Stimulated activated naive CD8-positive, alpha-beta T cell treated with anti-CD3 and anti-CD28 coated beads, Interleukin-15, Interleukin-2, amounts not matched to agents 100 ng/mL and 50 ng/mL, for 24 hours (primary cell): ENCODE results near the gene DPAGT1.
"Not testable (repeated sequence)": the region's sequence is repeated elsewhere in the genome, so short reads cannot be mapped to it uniquely, and the experiment has no call there.

Experiments
- H3K27ac Mint-ChIP-seq: one replicate; pipeline ENCODE4 v1.8.0; 2021; ENCODE audit warnings: mild to moderate bottlenecking, mixed read lengths
- H3K27me3 Mint-ChIP-seq: one replicate; pipeline ENCODE4 v1.8.0; 2021; ENCODE audit warnings: mixed read lengths
- H3K36me3 Mint-ChIP-seq: one replicate; pipeline ENCODE4 v1.8.0; 2021; ENCODE audit warnings: low read depth, mixed read lengths
- H3K4me1 Mint-ChIP-seq: one replicate; pipeline ENCODE4 v1.8.0; 2021; ENCODE audit warnings: low read depth, mixed read lengths
- H3K4me3 Mint-ChIP-seq: one replicate; pipeline ENCODE4 v1.8.0; 2021; ENCODE audit warnings: mild to moderate bottlenecking, mixed read lengths
- H3K9me3 Mint-ChIP-seq: one replicate; pipeline ENCODE4 v1.8.0; 2021; ENCODE audit warnings: mixed read lengths

DPAGT1 gene

DNA sequence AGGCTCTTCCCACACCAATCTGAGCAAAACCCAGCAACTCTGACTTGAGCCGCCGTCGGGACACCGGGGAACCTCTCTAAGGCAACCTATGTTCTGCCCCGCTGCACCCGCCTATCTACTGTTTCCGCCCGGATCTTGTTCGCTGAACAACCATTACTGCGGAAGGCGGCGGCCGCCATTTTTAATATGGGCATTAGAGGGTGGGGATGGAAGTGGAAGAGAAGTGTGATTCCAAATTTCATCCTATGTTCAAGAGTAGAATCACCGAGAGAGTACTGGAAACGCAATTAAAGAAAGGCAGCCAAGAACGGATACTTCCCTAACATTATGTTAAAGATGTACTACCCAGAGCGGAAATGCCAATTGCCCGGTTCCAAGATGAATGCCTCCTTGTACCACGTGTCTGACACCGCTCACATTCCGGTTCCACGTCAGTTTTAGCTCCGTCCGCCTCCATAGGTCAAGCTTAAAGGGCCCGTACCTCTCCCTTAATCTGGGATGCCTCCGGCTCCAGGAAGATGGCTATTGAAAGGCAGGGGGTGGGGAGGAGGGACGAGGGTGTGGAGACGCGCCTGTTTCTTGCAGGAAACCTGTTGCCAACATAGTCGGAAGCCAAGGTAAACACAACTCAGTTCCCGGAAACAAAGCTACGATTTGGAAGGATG is at the start of gene DPAGT1:
Gene DPAGT1, minus strand, starts transcription at position 95 of the 665 bp plus-strand sequence. CDS start 198 bp downstream, outside the sequence.
- Mint-ChIP-seq H3K27ac (peak within 1 kb of the TSS; percentile 96), H3K27me3 (no peaks in the 10 kb centered on the region), H3K4me1 (peaks cover 46% of the 10 kb centered on the region), H3K36me3 (peaks cover 34% of the 10 kb centered on the region), H3K9me3 (no peaks in the 10 kb centered on the region), H3K4me3 (peak within 1 kb of the TSS; percentile 88)

GRCh38 chr11:119149786-119150275 is 48.2 kb upstream of the DPAGT1 start:
- peaks cover 13% of the 10 kb centered on the region for H3K4me1 Mint-ChIP-seq
- H3K27me3 Mint-ChIP-seq = peaks cover 45% of the 10 kb centered on the region
- no peak overlapping the region for H3K4me3 Mint-ChIP-seq
- H3K9me3 Mint-ChIP-seq = no peaks in the 10 kb centered on the region
- H3K36me3 Mint-ChIP-seq = no peaks in the 10 kb centered on the region
- H3K27ac Mint-ChIP-seq = no peak overlapping the region

GRCh38 chr11:119149018-119149785 is 47.5 kb upstream of the DPAGT1 start, which contains the start of gene ABCG4:
Gene ABCG4 (plus strand): TSS chr11:119149052. CDS start chr11:119149966, 914 bp downstream.
- Mint-ChIP-seq H3K27me3 (peaks cover 45% of the 10 kb centered on the region), H3K36me3 (no peaks in the 10 kb centered on the region), H3K4me3 (peak within 1 kb of the TSS; percentile 68), H3K4me1 (peaks cover 13% of the 10 kb centered on the region), H3K9me3 (no peaks in the 10 kb centered on the region), H3K27ac (no peak within 1 kb of the TSS)

- H3K4me3 Mint-ChIP-seq = peak overlapping the region; percentile 68
These were observed 47.0 kb upstream of the DPAGT1 start for GRCh38 chr11:119148720-119149017.

GRCh38 chr11:119147604-119148333 is 46.1 kb upstream of the DPAGT1 start:
- no peak overlapping the region for H3K27ac Mint-ChIP-seq
- H3K4me3 Mint-ChIP-seq = no peak overlapping the region
- H3K27me3 Mint-ChIP-seq = peaks cover 51% of the 10 kb centered on the region
- H3K36me3 Mint-ChIP-seq = no peaks in the 10 kb centered on the region
- H3K4me1 Mint-ChIP-seq = peaks cover 13% of the 10 kb centered on the region
- H3K9me3 Mint-ChIP-seq = no peaks in the 10 kb centered on the region

More at GRCh38 chr11:119148720-119149017, 47.0 kb upstream of the DPAGT1 start:
- Mint-ChIP-seq H3K27me3 (peaks cover 46% of the 10 kb centered on the region), H3K27ac (no peak overlapping the region), H3K36me3 (no peaks in the 10 kb centered on the region), H3K9me3 (no peaks in the 10 kb centered on the region), H3K4me1 (peaks cover 13% of the 10 kb centered on the region)

DNA sequence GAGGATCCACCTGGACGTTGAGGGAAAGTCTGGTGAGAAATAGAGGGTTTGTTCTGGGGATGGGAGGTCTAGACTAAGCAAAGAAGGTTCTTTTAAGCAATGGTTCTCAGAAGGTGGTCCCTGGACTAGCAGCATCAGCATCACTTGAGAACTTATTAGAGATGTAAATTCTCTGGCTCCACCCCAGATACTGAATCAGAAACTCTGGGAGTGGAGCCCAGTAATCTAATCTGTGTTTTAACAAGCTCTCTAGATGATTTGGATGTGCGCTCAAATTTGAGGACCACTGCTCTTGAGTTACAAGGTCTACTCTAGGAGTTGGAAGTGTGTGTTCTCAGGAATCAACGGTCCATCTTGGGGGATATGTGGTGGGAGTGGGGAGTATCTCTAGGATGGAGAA is 43.9 kb upstream of the DPAGT1 start:
- Mint-ChIP-seq H3K27me3 (peaks cover 42% of the 10 kb centered on the region), H3K36me3 (no peaks in the 10 kb centered on the region), H3K9me3 (no peaks in the 10 kb centered on the region), H3K4me1 (peaks cover 13% of the 10 kb centered on the region), H3K27ac (no peak overlapping the region), H3K4me3 (no peak overlapping the region)

GRCh38 chr11:119144825-119145486 is 43.3 kb upstream of the DPAGT1 start:
- Mint-ChIP-seq H3K4me3 (no peak overlapping the region), H3K36me3 (no peaks in the 10 kb centered on the region), H3K27ac (no peak overlapping the region), H3K4me1 (peaks cover 13% of the 10 kb centered on the region), H3K9me3 (no peaks in the 10 kb centered on the region), H3K27me3 (peaks cover 38% of the 10 kb centered on the region)

GRCh38 chr11:119139276-119139675 is 37.6 kb upstream of the DPAGT1 start:
- not testable (repeated sequence) for H3K27ac Mint-ChIP-seq, H3K4me3 Mint-ChIP-seq, H3K4me1 Mint-ChIP-seq, H3K36me3 Mint-ChIP-seq, H3K9me3 Mint-ChIP-seq
- peaks cover 16% of the 10 kb centered on the region for H3K27me3 Mint-ChIP-seq

DNA sequence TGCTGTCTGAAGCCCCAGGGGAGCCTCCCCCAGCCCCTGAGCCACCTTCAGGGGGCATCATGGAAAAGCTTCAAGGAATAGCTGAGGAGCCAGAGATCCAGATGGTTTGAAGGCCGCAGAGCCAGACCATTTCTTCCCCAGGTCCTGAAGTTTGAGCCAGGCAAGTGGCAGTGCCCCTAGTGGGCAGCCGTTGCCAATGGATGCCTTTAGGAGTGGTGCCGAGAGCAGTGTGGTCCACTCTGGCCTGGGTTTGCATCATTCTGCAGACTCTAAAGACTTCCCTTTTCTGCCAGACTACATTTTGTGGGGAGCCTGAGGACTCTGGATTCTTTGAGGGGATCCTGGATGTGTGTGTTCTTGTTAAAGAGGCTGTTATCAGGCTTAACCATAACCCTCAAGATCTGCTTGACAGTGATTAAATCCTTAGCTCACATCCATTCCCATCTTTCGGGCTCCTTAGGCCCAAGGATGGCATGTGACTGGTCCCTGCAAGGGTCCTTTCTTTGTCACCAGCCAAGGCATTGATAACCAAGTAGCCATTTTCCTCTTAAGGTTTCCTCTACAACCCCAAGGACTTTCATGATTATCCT is 32.8 kb upstream of the DPAGT1 start:
- peaks cover 9% of the 10 kb centered on the region for H3K27me3 Mint-ChIP-seq
- no peaks in the 10 kb centered on the region for H3K9me3 Mint-ChIP-seq
- H3K36me3 Mint-ChIP-seq = peaks cover 33% of the 10 kb centered on the region
- no peaks in the 10 kb centered on the region for H3K4me1 Mint-ChIP-seq
- H3K4me3 Mint-ChIP-seq = no peak overlapping the region
- H3K27ac Mint-ChIP-seq = no peak overlapping the region

DNA sequence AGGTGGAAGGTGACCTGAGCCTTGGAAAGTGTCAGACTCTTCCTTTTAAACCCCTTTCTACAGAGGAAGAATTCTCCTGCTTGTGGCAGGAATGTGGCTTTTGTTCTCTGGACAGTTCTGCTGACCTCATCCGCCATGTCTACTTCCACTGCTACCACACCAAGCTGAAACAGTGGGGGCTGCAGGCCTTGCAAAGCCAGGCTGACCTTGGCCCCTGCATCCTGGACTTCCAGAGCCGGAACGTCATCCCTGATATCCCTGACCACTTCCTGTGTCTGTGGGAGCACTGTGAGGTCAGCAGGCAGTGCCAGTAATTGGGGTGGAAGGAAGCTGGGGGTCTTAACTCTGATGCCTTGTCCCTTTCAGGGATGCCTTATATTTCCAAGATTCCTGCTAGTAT is 29.0 kb upstream of the DPAGT1 start:
- no peaks in the 10 kb centered on the region for H3K9me3 Mint-ChIP-seq
- H3K4me3 Mint-ChIP-seq = no peak overlapping the region
- no peak overlapping the region for H3K27ac Mint-ChIP-seq
- H3K4me1 Mint-ChIP-seq = peaks cover 11% of the 10 kb centered on the region
- no peaks in the 10 kb centered on the region for H3K27me3 Mint-ChIP-seq
- peaks cover 42% of the 10 kb centered on the region for H3K36me3 Mint-ChIP-seq

DNA sequence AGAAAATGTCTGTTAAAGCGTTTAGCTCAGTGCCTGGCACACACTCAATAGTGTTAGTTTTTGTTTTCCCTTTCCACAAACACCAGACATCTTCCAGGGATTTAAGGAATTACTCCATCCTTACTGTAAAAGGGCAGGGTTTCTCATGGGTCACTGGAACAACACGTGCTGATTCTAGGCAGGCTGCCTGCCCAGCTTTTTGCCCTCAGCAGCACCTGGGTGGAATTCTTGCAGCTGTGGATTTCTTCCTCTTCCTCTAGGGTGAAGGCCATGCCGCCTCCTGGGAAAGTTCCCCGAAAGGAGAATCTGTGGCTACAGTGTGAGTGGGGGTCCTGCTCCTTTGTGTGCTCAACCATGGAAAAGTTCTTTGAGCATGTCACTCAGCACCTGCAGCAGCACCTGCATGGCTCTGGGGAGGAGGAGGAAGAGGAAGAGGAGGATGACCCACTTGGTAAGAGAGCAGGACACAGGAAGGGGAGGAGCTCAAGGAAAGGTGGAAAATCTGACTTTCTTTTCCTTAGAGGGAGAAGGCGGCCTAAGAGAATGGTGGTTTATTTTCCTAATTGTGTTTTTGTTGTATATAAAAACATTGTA is 25.1 kb upstream of the DPAGT1 start:
- no peaks in the 10 kb centered on the region for H3K27me3 Mint-ChIP-seq
- H3K4me3 Mint-ChIP-seq = peak overlapping the region; percentile 8
- no peaks in the 10 kb centered on the region for H3K9me3 Mint-ChIP-seq
- peak overlapping the region; percentile 81 for H3K27ac Mint-ChIP-seq
- H3K4me1 Mint-ChIP-seq = peaks cover 28% of the 10 kb centered on the region
- peaks cover 33% of the 10 kb centered on the region for H3K36me3 Mint-ChIP-seq

DNA sequence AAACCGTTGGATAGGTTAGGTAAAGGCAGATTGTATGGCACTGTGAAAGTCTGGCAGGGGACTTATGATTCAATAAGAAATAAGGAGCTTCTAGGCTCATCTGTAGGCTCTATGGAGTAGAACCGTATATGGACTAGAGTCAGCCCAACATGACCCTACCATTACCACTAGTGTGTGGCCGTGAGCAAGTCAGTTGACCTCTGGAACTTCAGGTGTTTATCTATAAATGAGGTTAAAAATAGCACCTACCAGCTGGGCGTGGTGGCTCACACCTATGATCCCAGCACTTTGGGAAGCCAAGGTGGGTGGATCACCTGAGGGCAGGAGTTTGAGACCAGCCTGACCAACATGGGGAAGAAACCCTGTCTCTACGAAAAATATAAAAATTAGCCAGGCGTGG is 24.2 kb upstream of the DPAGT1 start:
- Mint-ChIP-seq H3K27ac (no peak overlapping the region), H3K27me3 (no peaks in the 10 kb centered on the region), H3K4me1 (peaks cover 31% of the 10 kb centered on the region), H3K4me3 (no peak overlapping the region), H3K9me3 (no peaks in the 10 kb centered on the region), H3K36me3 (peaks cover 25% of the 10 kb centered on the region)

GRCh38 chr11:119121811-119122124 is 20.1 kb upstream of the DPAGT1 start:
- Mint-ChIP-seq H3K27me3 (no peaks in the 10 kb centered on the region), H3K4me3 (peak overlapping the region; percentile 97), H3K36me3 (peaks cover 25% of the 10 kb centered on the region), H3K27ac (peak overlapping the region; percentile 87), H3K4me1 (peaks cover 30% of the 10 kb centered on the region), H3K9me3 (no peaks in the 10 kb centered on the region)
